GM12878 (cell line): ENCODE data around the gene OCA2. TPM values are rescaled to one million over a fixed set of nuclear protein-coding genes. Genes with fewer than 3 reads are reported as not detected.

Experiments
- ATAC-seq: fragments of 200-7000 bp; cut with Tn5 transposase; 3 replicates; pipeline ENCODE4 v1.9.1; 2020; ENCODE audit warnings: mild to moderate bottlenecking, moderate library complexity
- BruUV-seq: library from RNA; stranded (reverse); fragments of 400-500 nt; replicated peaks from 2 replicates; lab custom pipeline; 2021; lab: Mats Ljungman, UMichigan
- CTCF ChIA-PET: fragments of 300-600 bp; sonication (Branson Sonifier 250); formaldehyde crosslinking; extraction: SDS; loops from one replicate; lab custom pipeline; 2021; ENCODE audit warnings: inconsistent platforms; lab: Yijun Ruan, JAX
- POLR2A ChIA-PET: fragments of 350-600 bp; formaldehyde crosslinking; extraction: SDS; loops from one replicate; lab custom pipeline; 2021; ENCODE audit warnings: inconsistent platforms; lab: Charles Lee
- RAD21 ChIA-PET: fragments of 300-600 bp; sonication (Branson Sonifier 250); formaldehyde crosslinking; loops from one replicate; lab custom pipeline; 2023; ENCODE audit warnings: antibody characterized with exemption; ENCODE audit not compliant: unreplicated experiment; lab: Charles Lee
- SMC1A ChIA-PET: fragments of 300-600 bp; sonication (Branson Sonifier 250); formaldehyde crosslinking; loops from one replicate; lab custom pipeline; 2023; ENCODE audit not compliant: unreplicated experiment, uncharacterized antibody; lab: Charles Lee
- DNase-seq: peaks from one replicate; pipeline ENCODE4 v3.0.0-alpha.2; 2011; ENCODE audit warnings: low read depth, low spot score
- FAIRE-seq: peaks from 3 replicates; lab custom pipeline; 2011; peaks lifted over from hg19 to GRCh38; lab: Jason Lieb, UNC
- H2AFZ ChIP-seq: 2 replicates; pipeline ENCODE4 v1.6.0; 2011; ENCODE audit warnings: low read depth, low read length, control low read depth; ENCODE audit not compliant: control insufficient read depth
- H3K27ac ChIP-seq: 2 replicates; pipeline ENCODE4 v1.5.1; 2011; ENCODE audit warnings: control low read depth; ENCODE audit not compliant: control insufficient read depth, insufficient read depth
- H3K27me3 ChIP-seq, 2 experiments: replicated peaks in 1 of 2; 2 replicates each; pipeline versions ENCODE4 v1.6.0 to v1.6.1; 2011; ENCODE audit warnings: low read length in 1 of 2; ENCODE audit not compliant: control insufficient read depth in 2 of 2, insufficient read depth in 2 of 2
- H3K36me3 ChIP-seq, 2 experiments: 2 replicates each; pipeline ENCODE4 v1.5.1; 2011; ENCODE audit warnings: low read length in 1 of 2; ENCODE audit not compliant: control insufficient read depth in 2 of 2, insufficient read depth in 2 of 2
- H3K4me1 ChIP-seq: 2 replicates; pipeline ENCODE4 v1.6.1; 2011; ENCODE audit warnings: mild to moderate bottlenecking, low read length, moderate library complexity, mixed read lengths; ENCODE audit not compliant: control insufficient read depth, insufficient read depth
- H3K4me2 ChIP-seq: 2 replicates; pipeline ENCODE4 v1.6.0; 2011; ENCODE audit warnings: control low read depth; ENCODE audit not compliant: control insufficient read depth, insufficient read depth
- H3K4me3 ChIP-seq: fragments of 200-600 bp; sonication (generic); 2 replicates; pipeline ENCODE4 v1.5.1; 2016
- H3K79me2 ChIP-seq: 2 replicates; pipeline ENCODE4 v1.6.0; 2011; ENCODE audit warnings: low read length; ENCODE audit not compliant: control insufficient read depth, insufficient read depth
- H3K9ac ChIP-seq: 2 replicates; pipeline ENCODE4 v1.8.0; 2011; ENCODE audit warnings: low read length, control low read depth, mixed read lengths; ENCODE audit not compliant: control insufficient read depth, insufficient read depth
- H3K9me3 ChIP-seq: replicated peaks from 3 replicates; pipeline ENCODE4 v1.5.1; 2011; ENCODE audit warnings: mild to moderate bottlenecking, low read length; ENCODE audit not compliant: control insufficient read depth, insufficient read depth
- H4K20me1 ChIP-seq: 2 replicates; pipeline ENCODE4 v1.6.0; 2011; ENCODE audit not compliant: control insufficient read depth, insufficient read depth
- BRCA1 ChIP-seq: IDR thresholded peaks from 2 replicates; pipeline ENCODE4 v1.6.1; 2011; ENCODE audit warnings: low read depth, low read length, improper control_type of control experiment
- CBX5 ChIP-seq: sonication (generic); IDR thresholded peaks from 2 replicates; pipeline ENCODE4 v1.6.1; 2016; ENCODE audit warnings: low read depth, moderate library complexity, mild to moderate bottlenecking, inconsistent platforms
- CEBPZ ChIP-seq: fragments of 150-350 bp; IDR thresholded peaks from 2 replicates; pipeline ENCODE4 v1.6.1; 2016; ENCODE audit warnings: low read depth, low read length
- ESRRA ChIP-seq: IDR thresholded peaks from 2 replicates; pipeline ENCODE4 v1.6.1; 2012; ENCODE audit warnings: mild to moderate bottlenecking, low read length, improper control_type of control experiment
- FOXK2 ChIP-seq: fragments of 450-650 bp; IDR thresholded peaks from 2 replicates; pipeline ENCODE4 v1.6.1; 2017; ENCODE audit warnings: mild to moderate bottlenecking, moderate library complexity
- HDAC2 ChIP-seq: fragments of 200-600 bp; sonication (generic); IDR thresholded peaks from 2 replicates; pipeline ENCODE4 v1.6.1; 2017
- MYC ChIP-seq: IDR thresholded peaks from 2 replicates; pipeline ENCODE4 v1.6.1; 2011; ENCODE audit warnings: mild to moderate bottlenecking, low read length, moderate library complexity, inconsistent platforms; ENCODE audit not compliant: insufficient read depth, insufficient replicate concordance, insufficient read length, severe bottlenecking
- NFIC ChIP-seq: IDR thresholded peaks from 2 replicates; pipeline ENCODE4 v1.6.1; 2012; ENCODE audit warnings: low read depth, mild to moderate bottlenecking, inconsistent platforms, low read length, moderate library complexity
- RAD21 ChIP-seq: IDR thresholded peaks from 2 replicates; pipeline ENCODE4 v1.6.1; 2011; ENCODE audit warnings: mild to moderate bottlenecking, low read depth, low read length, moderate library complexity; ENCODE audit not compliant: insufficient read depth
- SIN3A ChIP-seq: IDR thresholded peaks from 2 replicates; pipeline ENCODE4 v1.6.1; 2012; ENCODE audit warnings: low read depth, low read length, improper control_type of control experiment
- SMARCA5 ChIP-seq: fragments of 450-650 bp; IDR thresholded peaks from 2 replicates; pipeline ENCODE4 v1.6.1; 2017; ENCODE audit warnings: mild to moderate bottlenecking
- SP1 ChIP-seq: IDR thresholded peaks from one replicate; pipeline ENCODE4 v1.6.1; 2011; ENCODE audit warnings: low read depth, low read length
- SUPT20H ChIP-seq: IDR thresholded peaks from 2 replicates; pipeline ENCODE4 v1.6.1; 2011; ENCODE audit warnings: low read depth, mild to moderate bottlenecking, low read length, moderate library complexity, borderline replicate concordance; ENCODE audit not compliant: control insufficient read depth
- YBX1 ChIP-seq: fragments of 450-650 bp; IDR thresholded peaks from 2 replicates; pipeline ENCODE4 v1.6.1; 2016; ENCODE audit warnings: antibody characterized with exemption
- ZBTB40 ChIP-seq: fragments of 450-650 bp; IDR thresholded peaks from 2 replicates; pipeline ENCODE4 v1.6.1; 2016; ENCODE audit warnings: mild to moderate bottlenecking, moderate library complexity, borderline replicate concordance
- ZNF274 ChIP-seq: IDR thresholded peaks from one replicate; pipeline ENCODE4 v1.8.0; 2011; ENCODE audit not compliant: insufficient read length, insufficient read depth
- WGBS: methylation state at CpG from one replicate; pipeline ENCODE4 v1.1.6; 2016; ENCODE audit warnings: low lambda C conversion rate; ENCODE audit not compliant: insufficient replicate concordance, insufficient coverage; ENCODE audit errors: missing lambda C conversion rate; 5-methylcytosine and 5-hydroxymethylcytosine counted together
- in situ Hi-C: fragments of 300-500 bp; cut with MboI; formaldehyde crosslinking; loops from 9 replicates; pipeline ENCODE4 v1.14.3; 2018; ENCODE audit warnings: mixed read lengths
- intact Hi-C: fragments of 100-400 bp; cut with micrococcal nuclease; formaldehyde crosslinking; loops from one replicate; pipeline ENCODE4 v1.14.2; 2022; ENCODE audit not compliant: unreplicated experiment
- polyA plus RNA-seq, 11 experiments: library from polyadenylated mRNA; depleted of rRNA in 4 of 11; unstranded in 6 of 11; stranded (reverse) in 5 of 11; fragments of >200 nt; fragmentation: Nextera tagmentation in 4 of 11; fragmentation: Illumina TruSeq in 1 of 11; extraction: Ambion mirVana in 4 of 11; extraction: Trizol in 1 of 11; gene quantifications; 1 replicate in 1 of 11; 2 replicates in 10 of 11; pipeline versions ENCODE4 v1.2.1 to v1.2.3, GENCODE V29; 2011 to 2016; ENCODE audit warnings: inconsistent platforms in 2 of 11, missing spikeins in 2 of 11, low read depth in 1 of 11
- total RNA-seq, 4 experiments: library from RNA; depleted of rRNA in 3 of 4; stranded (reverse); fragments of >200 nt in 3 of 4; fragmentation: Illumina TruSeq in 1 of 4; extraction: Trizol in 1 of 4; gene quantifications; 2 replicates each; pipeline versions ENCODE4 v1.2.1 to v1.2.3, GENCODE V29; 2013 to 2021
- TF ChIP-seq, protein P1 (sequence below): IDR thresholded peaks from 2 replicates; pipeline ENCODE4 v1.6.1; 2012; ENCODE audit warnings: low read depth, low read length, improper control_type of control experiment

OCA2 gene
- total and polyA plus RNA-seq, 10 of the 15 experiments (the other 5 are each of a cell fraction or from before 2014, with no cell fraction given): 0.04 to 1.8 TPM; not detected in 8

GRCh38 chr15:28131946-28132345 lies 32.8 kb upstream of the OCA2 start (continued):
- no peak for TF ChIP-seq CEBPZ
- TF ChIP-seq ESRRA: no peak
- TF ChIP-seq HDAC2: no peak
- TF ChIP-seq MYC: no peak
- no peak for TF ChIP-seq CBX5

GRCh38 chr15:28131400-28131799 lies 32.3 kb upstream of the OCA2 start:
- ATAC-seq (no peak), DNase-seq (no peak), FAIRE-seq (no peak)
- no peak overlapping the region for H3K4me3 ChIP-seq
- BruUV-seq: no TSS peak
- no peak overlapping the region for H3K4me2 ChIP-seq
- no peaks in the 10 kb centered on the region for H3K27me3 ChIP-seq
- H4K20me1 ChIP-seq: no peaks in the 10 kb centered on the region
- in situ Hi-C loops: no loop called here
- no peaks in the 10 kb centered on the region for H3K4me1 ChIP-seq
- H3K9me3 ChIP-seq: no peaks in the 10 kb centered on the region
- H3K36me3 ChIP-seq: peaks cover 10 to 16% of the 10 kb centered on the region in 2 experiments
- SMC1A ChIA-PET: no interaction called here
- H2AFZ ChIP-seq: no peak overlapping the region
- POLR2A ChIA-PET: no interaction called here
- H3K9ac ChIP-seq: no peak overlapping the region
- RAD21 ChIA-PET: no interaction called here
- no peaks in the 10 kb centered on the region for H3K79me2 ChIP-seq
- 95% methylated on average over 13 of the region's 13 CpGs for WGBS
- CTCF ChIA-PET: no interaction called here
- intact Hi-C loops: no loop called here
- H3K27ac ChIP-seq: no peak overlapping the region
- TF ChIP-seq BRCA1 (no peak), NFIC (no peak), ZNF274 (no peak), RAD21 (no peak), FOXK2 (no peak), SIN3A (no peak), SMARCA5 (no peak), SP1 (no peak), YBX1 (no peak), ZBTB40 (no peak), SUPT20H (no peak)
- TF ChIP-seq, protein P1, sequence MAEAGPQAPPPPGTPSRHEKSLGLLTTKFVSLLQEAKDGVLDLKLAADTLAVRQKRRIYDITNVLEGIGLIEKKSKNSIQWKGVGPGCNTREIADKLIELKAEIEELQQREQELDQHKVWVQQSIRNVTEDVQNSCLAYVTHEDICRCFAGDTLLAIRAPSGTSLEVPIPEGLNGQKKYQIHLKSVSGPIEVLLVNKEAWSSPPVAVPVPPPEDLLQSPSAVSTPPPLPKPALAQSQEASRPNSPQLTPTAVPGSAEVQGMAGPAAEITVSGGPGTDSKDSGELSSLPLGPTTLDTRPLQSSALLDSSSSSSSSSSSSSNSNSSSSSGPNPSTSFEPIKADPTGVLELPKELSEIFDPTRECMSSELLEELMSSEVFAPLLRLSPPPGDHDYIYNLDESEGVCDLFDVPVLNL: no peak
